PC-9 (cell line): Measurements from ENCODE around the gene RHO. TPM values are rescaled to one million over a fixed set of nuclear protein-coding genes. Genes with fewer than 3 reads are reported as not detected.
"Not testable (repeated sequence)": the region's sequence is repeated elsewhere in the genome, so short reads cannot be mapped to it uniquely, and the experiment has no call there.

Experiments
- BruUV-seq: library from RNA; stranded (reverse); fragments of 400-500 nt; replicated peaks from 2 replicates; lab custom pipeline; 2021; lab: Mats Ljungman, UMichigan
- CTCF ChIA-PET: fragments of 300-600 bp; sonication (Branson Sonifier 250); formaldehyde crosslinking; loops from one replicate; lab custom pipeline; 2022; ENCODE audit warnings: antibody characterized with exemption; lab: Charles Lee
- POLR2A ChIA-PET: fragments of 300-600 bp; sonication (Branson Sonifier 250); formaldehyde crosslinking; loops from one replicate; lab custom pipeline; 2022; ENCODE audit warnings: antibody characterized with exemption; ENCODE audit not compliant: unreplicated experiment; lab: Charles Lee
- DNase-seq, 2 experiments: peaks; one replicate each; pipeline versions ENCODE4 v3.0.0 to v3.0.0-alpha.2; 2015 to 2022; ENCODE audit warnings: mixed read lengths in 1 of 2
- H2AFZ ChIP-seq: fragments of 200-600 bp; sonication (generic); 2 replicates; pipeline ENCODE4 v1.8.1; 2017; ENCODE audit warnings: antibody characterized with exemption
- H3F3A ChIP-seq: fragments of 200-600 bp; sonication (generic); 2 replicates; pipeline ENCODE4 v1.8.1; 2017; ENCODE audit warnings: antibody characterized with exemption, mild to moderate bottlenecking, low read depth; ENCODE audit not compliant: insufficient read depth
- H3K27ac ChIP-seq: fragments of 200-600 bp; sonication (generic); 2 replicates; pipeline ENCODE4 v1.6.1; 2016; ENCODE audit warnings: mixed run types
- H3K27me3 ChIP-seq: fragments of 200-600 bp; sonication (generic); 2 replicates; pipeline ENCODE4 v1.6.1; 2016; ENCODE audit warnings: low read depth, mixed run types; ENCODE audit not compliant: insufficient read depth
- H3K36me3 ChIP-seq: fragments of 200-600 bp; sonication (generic); 2 replicates; pipeline ENCODE4 v1.6.1; 2016; ENCODE audit warnings: low read depth, mixed run types
- H3K4me1 ChIP-seq: fragments of 200-600 bp; sonication (generic); replicated peaks from 2 replicates; pipeline ENCODE4 v1.6.1; 2016; ENCODE audit warnings: mixed run types; ENCODE audit not compliant: insufficient read depth
- H3K4me2 ChIP-seq: fragments of 200-600 bp; sonication (generic); 2 replicates; pipeline ENCODE4 v1.6.1; 2017; ENCODE audit warnings: mixed run types
- H3K4me3 ChIP-seq: fragments of 200-600 bp; sonication (generic); 2 replicates; pipeline ENCODE4 v1.6.1; 2016; ENCODE audit warnings: mixed run types
- H3K79me2 ChIP-seq: fragments of 200-600 bp; sonication (generic); 2 replicates; pipeline ENCODE4 v1.6.1; 2017; ENCODE audit warnings: low read depth, mixed run types
- H3K9me2 ChIP-seq: fragments of 200-600 bp; sonication (generic); 2 replicates; pipeline ENCODE4 v1.8.1; 2017; ENCODE audit warnings: mild to moderate bottlenecking; ENCODE audit not compliant: insufficient read depth
- H3K9me3 ChIP-seq: fragments of 200-600 bp; sonication (generic); 2 replicates; pipeline ENCODE4 v1.8.1; 2016; ENCODE audit warnings: low read depth; ENCODE audit not compliant: insufficient read depth
- H4K20me1 ChIP-seq: fragments of 200-600 bp; sonication (generic); 2 replicates; pipeline ENCODE4 v1.8.1; 2017; ENCODE audit not compliant: insufficient read depth
- EZH2 ChIP-seq: fragments of 200-600 bp; sonication (generic); IDR thresholded peaks from 2 replicates; pipeline ENCODE4 v1.8.0; 2017; ENCODE audit warnings: antibody characterized with exemption, low read depth
- intact Hi-C: fragments of 100-400 bp; cut with micrococcal nuclease; formaldehyde crosslinking; loops from one replicate; pipeline ENCODE4 v1.10.0; 2022; ENCODE audit not compliant: unreplicated experiment
- total RNA-seq: library from RNA; stranded (reverse); gene quantifications from 2 replicates; pipeline ENCODE4 v1.2.3, GENCODE V29; 2021
- TF ChIP-seq, protein P1 (sequence below): fragments of 200-600 bp; sonication (generic); conservative IDR thresholded peaks from 2 replicates; pipeline ENCODE4 v1.6.1; 2017; ENCODE audit warnings: mixed run types, antibody characterized with exemption, mild to moderate bottlenecking, moderate library complexity

RHO gene
- total RNA-seq, 1 experiment from 2014 or later, result not detected

DNA sequence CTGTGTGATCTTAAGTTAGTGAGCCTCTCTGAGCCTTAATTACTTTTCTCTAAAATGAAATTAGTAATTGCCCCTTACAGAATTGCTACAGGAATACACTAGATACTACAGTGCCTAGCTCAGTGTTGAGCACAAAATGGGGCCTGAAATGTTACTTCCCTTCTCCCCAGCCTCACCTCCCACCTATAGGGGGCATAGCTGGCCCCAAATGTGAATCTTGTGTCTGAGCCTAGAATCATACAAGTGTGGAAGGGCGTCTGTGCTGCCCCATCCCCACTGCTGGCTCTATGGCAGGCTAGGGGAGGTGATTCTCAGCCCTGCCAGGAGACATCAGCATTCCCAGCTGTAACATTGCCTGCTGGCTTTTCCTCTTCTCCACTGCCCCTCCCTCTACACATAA lies 45.7 kb upstream of the RHO start:
- Histone ChIP-seq H2AFZ (no peak overlapping the region), H3K4me2 (no peak overlapping the region), H3K9me2 (no peaks in the 10 kb centered on the region), H3F3A (peaks cover 30% of the 10 kb centered on the region), H4K20me1 (no peaks in the 10 kb centered on the region), H3K4me3 (no peak overlapping the region), H3K27me3 (no peaks in the 10 kb centered on the region), H3K27ac (no peak overlapping the region), H3K79me2 (no peaks in the 10 kb centered on the region), H3K4me1 (peaks cover 34% of the 10 kb centered on the region), H3K9me3 (no peaks in the 10 kb centered on the region), H3K36me3 (no peaks in the 10 kb centered on the region; the same call in 1 of the 2 replicates)
- CTCF ChIA-PET, result interaction anchor here (0.7 kb wide), 1 partner anchor 144 kb away, joined by 3 read pairs; no protein-coding TSS in a partner anchor
- TF ChIP-seq EZH2, result no peak
- TF ChIP-seq, protein P1, sequence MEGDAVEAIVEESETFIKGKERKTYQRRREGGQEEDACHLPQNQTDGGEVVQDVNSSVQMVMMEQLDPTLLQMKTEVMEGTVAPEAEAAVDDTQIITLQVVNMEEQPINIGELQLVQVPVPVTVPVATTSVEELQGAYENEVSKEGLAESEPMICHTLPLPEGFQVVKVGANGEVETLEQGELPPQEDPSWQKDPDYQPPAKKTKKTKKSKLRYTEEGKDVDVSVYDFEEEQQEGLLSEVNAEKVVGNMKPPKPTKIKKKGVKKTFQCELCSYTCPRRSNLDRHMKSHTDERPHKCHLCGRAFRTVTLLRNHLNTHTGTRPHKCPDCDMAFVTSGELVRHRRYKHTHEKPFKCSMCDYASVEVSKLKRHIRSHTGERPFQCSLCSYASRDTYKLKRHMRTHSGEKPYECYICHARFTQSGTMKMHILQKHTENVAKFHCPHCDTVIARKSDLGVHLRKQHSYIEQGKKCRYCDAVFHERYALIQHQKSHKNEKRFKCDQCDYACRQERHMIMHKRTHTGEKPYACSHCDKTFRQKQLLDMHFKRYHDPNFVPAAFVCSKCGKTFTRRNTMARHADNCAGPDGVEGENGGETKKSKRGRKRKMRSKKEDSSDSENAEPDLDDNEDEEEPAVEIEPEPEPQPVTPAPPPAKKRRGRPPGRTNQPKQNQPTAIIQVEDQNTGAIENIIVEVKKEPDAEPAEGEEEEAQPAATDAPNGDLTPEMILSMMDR, result no peak
- BruUV-seq, result no TSS peak
- intact Hi-C loops, result no loop called here
- no peak for DNase-seq
- POLR2A ChIA-PET, result no interaction called here

DNA sequence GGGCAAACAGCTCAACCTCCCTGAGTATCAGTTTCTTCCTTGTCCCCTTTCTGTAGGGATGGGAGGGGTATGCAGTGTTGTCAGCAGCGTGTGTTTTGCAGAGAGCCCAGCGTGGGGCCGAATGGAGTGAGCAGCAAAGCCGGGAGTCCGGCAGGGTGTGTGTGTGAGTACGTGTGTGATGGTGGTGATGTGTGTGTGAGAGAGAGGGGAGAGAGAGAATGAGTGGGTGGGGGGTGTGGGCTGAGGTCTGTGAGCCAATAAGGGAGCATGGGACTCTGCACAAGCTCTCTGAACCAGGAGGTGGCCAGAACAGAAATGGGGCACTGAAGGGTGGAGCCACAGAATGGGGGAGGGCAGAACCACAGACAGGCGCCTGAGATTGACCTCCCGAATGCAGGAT lies 44.6 kb upstream of the RHO start:
- TF ChIP-seq EZH2, result no peak
- TF ChIP-seq, protein P1, result no peak
- Histone ChIP-seq H2AFZ (no peak overlapping the region), H3K4me1 (peaks cover 40% of the 10 kb centered on the region), H3K4me3 (no peak overlapping the region), H3K9me3 (no peaks in the 10 kb centered on the region), H3K36me3 (no peaks in the 10 kb centered on the region; the same call in 1 of the 2 replicates), H3F3A (peaks cover 30% of the 10 kb centered on the region), H3K27ac (no peak overlapping the region), H4K20me1 (no peaks in the 10 kb centered on the region), H3K27me3 (no peaks in the 10 kb centered on the region), H3K9me2 (no peaks in the 10 kb centered on the region), H3K4me2 (no peak overlapping the region), H3K79me2 (no peaks in the 10 kb centered on the region)
- ChIA-PET CTCF (no interaction called here), POLR2A (no interaction called here)
- no TSS peak for BruUV-seq
- intact Hi-C loops, result loop anchor here (2.0 kb wide), 1 partner anchor 101 kb away; no protein-coding TSS in a partner anchor
- no peak for DNase-seq

DNA sequence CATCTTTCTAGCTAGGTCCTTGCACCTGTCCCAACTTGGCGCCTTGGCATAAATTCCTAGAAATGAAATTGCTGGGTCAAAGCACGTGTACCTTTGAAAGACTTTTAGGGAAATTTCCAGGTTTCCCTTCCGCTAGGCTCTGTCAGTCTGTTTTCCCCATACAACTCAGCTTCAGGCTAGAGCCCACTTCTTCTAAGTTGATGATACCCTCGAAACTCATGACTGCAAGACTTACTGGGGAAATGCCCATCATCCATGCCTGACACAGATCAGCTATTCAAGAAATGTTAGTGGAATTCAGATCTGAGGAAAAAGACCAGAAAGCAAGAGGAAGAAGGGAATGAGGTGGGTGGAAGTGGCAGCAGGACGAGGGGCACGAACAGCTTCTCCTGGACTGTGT lies 43.3 kb upstream of the RHO start:
- not testable (repeated sequence) for H3K79me2 ChIP-seq, H3K9me3 ChIP-seq, H3K27me3 ChIP-seq, H3K36me3 ChIP-seq, H2AFZ ChIP-seq, H4K20me1 ChIP-seq, DNase-seq, H3K4me3 ChIP-seq, BruUV-seq, H3K9me2 ChIP-seq
- Histone ChIP-seq H3K27ac (peak overlapping the region; percentile 32), H3K4me2 (peak overlapping the region; percentile 59), H3K4me1 (peaks cover 40% of the 10 kb centered on the region), H3F3A (peaks cover 30% of the 10 kb centered on the region)
- intact Hi-C loops, result loop anchor here (1.0 to 5.0 kb wide), 4 partner anchors 24 to 622 kb away; partner anchors contain the start of gene IFT122
- CTCF ChIA-PET, result interaction anchor here (0.6 kb wide), 2 partner anchors 146 to 344 kb away, joined by 3 read pairs; no protein-coding TSS in a partner anchor
- POLR2A ChIA-PET, result interaction anchor here (0.6 kb wide), 1 partner anchor 141 kb away, joined by 13 read pairs; no protein-coding TSS in a partner anchor
